Sciatic nerve (tissue), 2 donors: ENCODE data around the gene MIPEP. TPM values are rescaled to one million over a fixed set of nuclear protein-coding genes. Genes with fewer than 3 reads are reported as not detected.
"Not testable (repeated sequence)": the region's sequence is repeated elsewhere in the genome, so short reads cannot be mapped to it uniquely, and the experiment has no call there.

Source experiments
- ATAC-seq: fragments of 200-7000 bp; cut with Tn5 transposase; one replicate; pipeline ENCODE4 v1.9.1; 2020; ENCODE audit warnings: mild to moderate bottlenecking, moderate library complexity
- DNase-seq: peaks from one replicate; pipeline ENCODE4 v3.0.0-alpha.2; 2020; ENCODE audit warnings: low spot score
- intact Hi-C: fragments of 100-400 bp; cut with DNase I; formaldehyde crosslinking; loops from one replicate; pipeline ENCODE4 v1.14.2; 2022
- total RNA-seq: library from RNA; stranded (reverse); fragmentation: NEBNext Ultra II Directional; extraction: Animal tissue kit (Norgen Biotek cat#: 25700); gene quantifications from one replicate; pipeline ENCODE4 v1.2.1, GENCODE V29; 2021
- donor health status: DM: no; HTN: no; CAD: no.
- donor health status: DM: no; HTN: no; CAD: no.

Gene MIPEP
- total RNA-seq, 1 donor from 2014 or later = 11.9 TPM

DNA sequence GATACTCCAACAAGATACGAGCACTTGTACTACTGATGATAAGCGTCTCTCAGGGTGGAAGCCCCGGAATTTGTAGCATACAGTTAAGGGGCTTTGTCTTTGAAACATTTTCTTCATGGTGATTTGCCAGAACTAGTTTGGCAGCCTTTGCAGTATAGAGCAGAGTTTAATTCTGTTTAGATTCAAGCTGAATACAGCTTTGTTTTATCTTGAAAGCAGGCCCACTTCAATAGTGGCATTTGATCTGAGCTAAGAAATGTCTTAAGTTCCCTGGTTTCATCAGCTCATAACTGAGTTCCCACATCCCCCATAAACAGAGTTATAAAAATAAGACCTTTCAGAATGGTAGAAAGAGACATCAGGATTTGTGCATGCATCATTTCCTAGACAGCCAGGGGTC lies 125.9 kb downstream of the MIPEP start:
- ATAC-seq = peak; percentile 34
- no peak for DNase-seq
- intact Hi-C loops = no loop called here

DNA sequence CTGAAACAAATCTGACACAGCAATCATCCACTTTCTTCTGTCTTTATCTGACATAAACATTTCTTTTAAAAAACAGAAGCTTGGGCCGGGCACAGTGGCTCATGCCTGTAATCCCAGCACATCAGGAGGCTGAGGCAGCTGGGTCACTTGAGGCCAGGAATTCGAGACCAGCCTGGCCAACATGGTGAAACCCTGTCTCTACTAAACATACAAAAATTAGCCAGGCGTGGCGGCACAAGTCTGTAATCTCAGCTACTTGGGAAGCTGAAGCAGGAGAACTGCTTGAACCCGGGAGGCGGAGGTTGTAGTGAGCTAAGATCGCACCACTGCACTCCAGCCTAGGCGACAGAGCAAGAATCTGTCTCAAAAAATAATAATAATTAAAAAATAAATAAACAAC lies 127.4 kb downstream of the MIPEP start:
- intact Hi-C loops, DNase-seq: not testable (repeated sequence)

GRCh38 chr13:23760000-23760399 lies 129.2 kb downstream of the MIPEP start:
- no peak for ATAC-seq
- intact Hi-C loops = no loop called here
- no peak for DNase-seq

More for the DNA sequence above, 127.4 kb downstream of the MIPEP start:
- not testable (repeated sequence) for ATAC-seq

- intact Hi-C loops = no loop called here
- DNase-seq = no peak
- ATAC-seq = peak; percentile 20
Measured at GRCh38 chr13:23758798-23759527, 130.2 kb downstream of the MIPEP start.

DNA sequence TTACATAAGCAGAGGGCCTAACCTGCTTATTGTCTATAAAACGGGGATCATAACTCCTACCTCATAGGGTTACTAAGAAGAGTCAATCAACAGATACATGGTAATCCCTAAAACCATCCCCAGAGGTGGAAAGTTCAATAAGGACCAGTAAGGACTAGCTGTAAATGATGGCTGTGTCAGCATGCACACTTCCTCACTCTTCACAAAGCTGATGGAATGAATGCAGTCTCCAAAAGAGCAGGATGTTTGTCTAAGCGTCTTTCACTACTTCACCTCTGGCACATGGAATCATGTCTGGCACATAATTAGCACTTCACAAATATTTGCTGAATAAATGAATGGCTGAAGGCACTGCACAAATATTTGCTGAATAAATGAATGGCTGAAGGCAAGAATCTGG lies 134.2 kb downstream of the MIPEP start:
- DNase-seq (no peak), ATAC-seq (no peak)
- intact Hi-C loops = no loop called here

DNA sequence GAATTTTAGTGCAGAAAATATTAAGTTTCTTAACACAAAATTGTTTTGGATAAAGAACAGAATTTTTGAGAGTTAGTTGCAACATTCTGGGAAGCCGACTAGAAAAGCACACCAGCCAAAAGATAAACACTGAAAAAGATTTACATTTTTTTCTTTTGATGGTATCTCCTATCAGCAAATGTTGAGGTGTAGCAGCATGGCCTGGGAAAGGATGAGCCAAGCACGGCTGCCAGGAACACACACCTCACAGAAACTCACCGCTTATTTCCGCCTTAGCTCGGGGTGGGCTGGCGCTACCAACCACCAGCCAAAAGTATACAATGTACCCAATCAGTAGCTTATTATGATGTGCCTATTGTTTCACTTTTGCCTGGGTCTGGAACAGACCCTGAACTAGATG lies 134.7 kb downstream of the MIPEP start:
- no peak for DNase-seq
- intact Hi-C loops = no loop called here
- no peak for ATAC-seq

DNA sequence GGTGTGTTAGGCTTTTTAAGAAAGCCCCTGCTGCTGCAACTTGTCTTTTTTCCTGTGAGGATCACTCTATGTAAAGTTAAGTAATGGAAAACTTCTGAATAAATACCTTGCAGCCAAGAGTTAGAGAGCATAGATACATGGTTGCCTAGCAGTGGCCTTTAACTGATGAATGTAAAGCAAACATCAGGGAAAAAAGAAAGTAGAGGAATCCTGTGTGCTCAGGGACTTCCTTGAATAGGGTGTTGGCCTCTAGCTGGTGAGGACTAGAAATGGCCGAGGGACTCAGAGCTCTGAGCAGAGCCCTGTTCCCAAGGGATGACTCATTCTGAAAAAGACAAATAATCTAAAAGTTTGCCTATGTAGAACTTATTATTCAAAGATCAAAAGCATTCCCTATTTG lies 135.7 kb downstream of the MIPEP start:
- intact Hi-C loops = no loop called here
- ATAC-seq (no peak), DNase-seq (no peak)

DNA sequence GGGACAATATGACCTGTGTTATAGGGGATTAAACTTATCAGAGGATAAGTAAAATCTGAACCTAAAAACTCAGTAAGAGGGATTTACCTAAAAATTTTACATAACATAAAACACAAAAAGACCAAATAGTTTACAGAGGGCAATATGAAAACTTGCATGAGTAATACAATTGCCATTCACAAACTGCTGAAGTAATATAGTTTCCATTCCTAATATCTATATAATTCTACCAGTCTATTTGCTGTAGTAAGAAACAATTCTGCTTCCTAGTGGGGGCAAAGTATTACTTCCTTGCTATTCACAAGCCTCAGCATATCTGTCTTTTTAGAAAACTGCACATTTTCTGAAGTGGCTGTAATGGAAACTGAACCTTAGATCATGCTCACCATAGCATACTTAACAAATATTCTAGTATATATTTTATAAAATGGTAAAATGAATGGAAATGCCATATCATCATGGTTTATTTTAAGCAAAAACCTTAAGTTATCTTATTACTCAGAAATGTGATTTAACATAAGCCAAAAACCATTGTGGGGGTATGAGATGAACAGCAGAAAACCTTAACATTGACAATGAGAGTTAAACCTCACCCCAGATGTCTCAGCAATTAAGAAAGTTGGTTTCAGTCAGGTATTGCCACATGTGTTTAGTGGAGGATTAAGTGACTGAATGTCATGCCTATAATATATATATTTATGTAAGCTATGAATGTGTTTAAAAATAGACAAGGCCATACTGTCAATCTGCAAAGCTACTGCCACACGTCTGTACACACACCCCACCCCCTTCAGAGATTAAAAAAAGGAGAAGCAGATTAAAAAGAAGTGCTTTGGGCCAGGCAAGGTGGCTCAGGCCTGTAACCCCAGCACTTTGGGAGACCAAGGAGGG lies 136.8 kb downstream of the MIPEP start:
- intact Hi-C loops = no loop called here
- no peak for ATAC-seq
- DNase-seq = no peak

GRCh38 chr13:23751195-23751594 lies 138.0 kb downstream of the MIPEP start:
- DNase-seq (no peak), ATAC-seq (no peak)
- intact Hi-C loops = no loop called here

DNA sequence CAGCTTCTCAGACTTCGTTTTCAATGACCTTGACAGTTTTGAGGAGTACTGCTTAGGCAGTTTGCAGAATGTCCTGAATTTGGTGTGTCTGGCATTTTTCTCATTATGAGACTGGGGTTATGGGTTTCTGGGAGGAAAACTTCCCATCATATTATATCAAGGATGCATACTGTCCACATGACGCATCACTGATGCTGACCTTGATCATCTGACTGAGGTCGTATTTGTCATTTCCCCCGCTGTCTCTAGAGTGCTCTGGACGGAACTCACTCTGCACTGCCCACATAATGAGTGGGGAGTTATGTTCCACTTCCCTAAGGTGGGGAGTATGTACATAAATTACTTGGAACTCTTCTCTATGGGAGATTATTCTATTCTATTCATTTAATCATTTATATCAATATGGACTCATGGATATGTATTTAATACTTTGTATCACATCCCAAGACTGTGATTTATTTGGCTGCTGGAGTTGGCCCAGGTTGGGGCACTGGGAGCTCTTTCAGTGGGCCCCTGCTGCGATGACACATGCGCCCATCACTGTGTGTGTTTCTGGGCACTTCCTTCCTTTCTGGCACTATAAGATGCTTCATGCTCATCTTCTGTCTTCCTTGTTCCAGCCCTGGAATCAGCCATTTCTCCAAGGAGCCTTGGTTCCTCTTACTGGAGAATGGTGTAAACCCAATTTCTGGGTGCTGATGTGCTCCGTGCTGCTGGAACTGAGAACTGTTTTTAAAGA lies 138.6 kb downstream of the MIPEP start:
- intact Hi-C loops = no loop called here
- no peak for ATAC-seq
- DNase-seq = no peak

- ATAC-seq = no peak
Measured at GRCh38 chr13:23749288-23749873, 139.8 kb downstream of the MIPEP start.

DNA sequence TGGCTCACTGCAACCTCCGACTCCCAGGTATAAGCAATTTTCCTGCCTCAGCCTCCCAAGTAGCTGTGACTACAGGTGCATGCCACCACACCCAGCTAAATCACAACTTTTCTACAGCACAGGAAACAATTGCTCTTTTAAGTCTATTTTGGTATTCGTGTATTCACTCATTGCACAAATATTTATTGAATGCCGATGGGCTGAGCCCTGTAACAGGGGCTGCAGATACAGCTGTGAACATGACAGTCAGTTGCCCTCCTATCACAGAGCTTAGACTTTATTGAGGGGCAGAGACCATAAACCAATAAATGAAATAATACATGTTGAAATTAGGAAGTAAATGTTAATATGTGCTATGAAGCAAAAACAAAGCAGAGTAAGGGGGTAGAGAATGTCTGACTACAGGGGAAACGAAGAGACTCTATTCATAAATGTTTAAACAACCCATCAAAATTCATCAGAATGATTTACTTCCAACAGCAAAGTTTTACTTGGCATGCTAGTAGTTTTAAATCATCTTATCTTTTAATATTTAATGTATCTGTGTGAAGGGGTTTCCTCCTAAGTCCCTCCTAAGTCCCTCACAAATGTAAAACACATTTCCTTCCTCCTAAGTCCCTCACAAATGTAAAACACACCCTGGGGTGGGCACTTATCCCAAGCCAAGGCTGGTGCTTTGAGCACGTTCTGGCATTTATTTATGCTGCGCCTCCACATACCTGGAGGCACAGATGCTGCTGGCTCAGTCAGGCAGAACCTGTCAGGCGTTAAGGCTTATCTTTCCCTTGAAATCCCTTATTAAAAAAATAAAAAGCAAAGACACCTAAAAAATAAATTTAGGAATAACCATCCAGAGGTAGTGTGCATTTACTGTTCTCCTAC lies 140.8 kb downstream of the MIPEP start:
- DNase-seq (no peak), ATAC-seq (no peak)
- intact Hi-C loops = no loop called here

More at GRCh38 chr13:23749288-23749873, 139.8 kb downstream of the MIPEP start:
- DNase-seq = no peak
- intact Hi-C loops = no loop called here

DNA sequence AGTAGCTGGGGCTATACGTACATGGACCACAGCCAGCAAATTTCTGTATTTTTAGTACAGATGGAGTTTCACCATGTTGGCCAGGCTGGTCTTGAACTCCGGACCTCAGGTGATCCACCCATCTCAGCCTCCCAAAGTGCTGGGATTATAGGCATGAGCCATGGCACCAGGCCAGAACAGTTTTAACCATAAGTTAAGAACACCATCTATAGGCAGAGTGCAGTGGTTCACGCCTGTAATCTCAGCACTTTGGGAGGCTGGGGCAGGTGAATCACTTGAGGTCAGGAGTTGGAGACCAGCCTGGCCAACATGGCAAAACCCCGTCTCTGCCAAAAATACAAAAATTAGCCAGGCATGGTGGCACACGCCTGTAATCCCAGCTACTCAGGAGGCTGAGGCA lies 143.1 kb downstream of the MIPEP start:
- ATAC-seq, DNase-seq, intact Hi-C loops: not testable (repeated sequence)

GRCh38 chr13:23744315-23744714 lies 144.9 kb downstream of the MIPEP start:
- ATAC-seq (no peak), DNase-seq (no peak)
- intact Hi-C loops = no loop called here

- intact Hi-C loops = no loop called here
- ATAC-seq (peak; percentile 53), DNase-seq (no peak)
Measured at GRCh38 chr13:23743278-23744076, 145.7 kb downstream of the MIPEP start.

DNA sequence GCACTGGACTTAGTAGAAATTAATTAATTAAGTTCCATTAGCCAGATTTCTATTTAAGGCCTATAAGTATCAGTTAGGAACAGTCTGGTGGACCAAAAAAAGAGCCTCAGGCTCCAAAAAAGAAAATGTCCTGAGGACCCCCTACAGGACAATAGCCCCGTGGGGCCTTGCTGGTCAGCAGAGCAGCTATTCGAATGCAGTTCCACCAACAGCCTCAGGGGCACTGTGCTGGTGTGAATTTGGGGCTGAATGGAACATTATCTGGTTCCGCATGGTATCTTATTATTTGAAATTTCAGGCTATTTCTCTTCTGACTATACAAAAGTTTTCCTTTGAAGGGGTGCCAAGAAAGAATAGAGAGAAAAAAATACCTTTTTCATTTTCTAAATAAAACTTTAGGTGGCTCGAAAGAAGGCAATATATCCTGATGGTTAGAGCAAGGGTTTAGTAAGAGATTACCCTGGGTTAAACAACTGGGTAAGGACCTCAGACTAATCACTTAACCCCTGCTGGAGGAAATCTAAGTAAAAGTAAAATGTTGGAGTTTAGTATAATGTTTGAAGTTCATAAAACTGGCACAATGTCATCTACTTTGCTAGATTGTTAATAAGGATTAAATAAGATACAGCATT lies 147.2 kb downstream of the MIPEP start:
- intact Hi-C loops = no loop called here
- ATAC-seq (no peak), DNase-seq (no peak)

DNA sequence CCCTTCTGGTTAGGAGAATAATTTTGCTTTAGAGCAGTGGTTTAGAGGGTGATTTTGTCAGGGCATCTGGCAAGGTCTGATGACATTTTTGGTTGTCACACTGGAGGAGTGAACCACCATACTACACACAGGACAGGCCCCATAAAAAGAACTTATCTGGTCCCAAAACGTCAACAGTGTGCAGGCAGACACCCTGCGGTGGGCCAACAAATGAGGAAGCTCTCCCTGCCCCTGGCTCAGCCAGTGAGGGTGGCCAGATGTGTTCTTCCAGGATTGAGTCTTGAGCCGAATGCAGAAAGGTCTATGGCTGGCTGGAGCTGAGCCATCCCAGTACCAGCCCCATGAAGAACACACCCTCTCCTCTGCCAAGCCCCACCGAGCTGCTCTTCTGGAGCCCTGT lies 149.2 kb downstream of the MIPEP start:
- ATAC-seq (no peak), DNase-seq (no peak)
- intact Hi-C loops = no loop called here
